Tibial nerve (tissue), 4 donors: ENCODE results near the gene FAM151B. TPM values are rescaled to one million over a fixed set of nuclear protein-coding genes. Genes with fewer than 3 reads are reported as not detected.
A peak's percentile ranks its signal among the peaks of the same experiment; 100 is the strongest.

Source experiments
- DNase-seq, 2 donors: peaks; one replicate each; pipeline ENCODE4 v3.0.0-alpha.2; 2019; ENCODE audit warnings: low spot score in 2 of 2
- H3K27ac ChIP-seq, 4 donors: fragments of 200-600 bp; sonication (generic) in 3 of 4; one replicate each; pipeline ENCODE4 v1.5.1; 2017 to 2019; ENCODE audit warnings: mild to moderate bottlenecking in 1 of 4
- H3K27me3 ChIP-seq, 2 donors: fragments of 200-600 bp; sonication (generic) in 1 of 2; one replicate each; pipeline versions ENCODE4 v1.5.1 to v1.6.0; 2017 to 2019
- H3K36me3 ChIP-seq, 3 donors: fragments of 200-600 bp; sonication (generic); one replicate each; pipeline ENCODE4 v1.5.1; 2018 to 2019
- H3K4me1 ChIP-seq, 4 donors: fragments of 200-600 bp; sonication (generic) in 3 of 4; one replicate each; pipeline ENCODE4 v1.5.1; 2017 to 2019
- H3K4me3 ChIP-seq, 4 donors: fragments of 200-600 bp; sonication (generic) in 3 of 4; one replicate each; pipeline ENCODE4 v1.5.1; 2017 to 2019; ENCODE audit warnings: mild to moderate bottlenecking in 1 of 4, moderate library complexity in 1 of 4
- H3K9me3 ChIP-seq, 4 donors: fragments of 200-600 bp; sonication (generic) in 3 of 4; one replicate each; pipeline ENCODE4 v1.5.1; 2017 to 2019
- EP300 ChIP-seq, 2 donors: sonication (generic); formaldehyde crosslinking; IDR thresholded peaks; one replicate each; pipeline ENCODE4 v1.6.1; 2017; ENCODE audit warnings: antibody characterized with exemption in 2 of 2, mild to moderate bottlenecking in 1 of 2
- POLR2A ChIP-seq, 2 donors: fragments of 450-650 bp; IDR thresholded peaks; one replicate each; pipeline ENCODE4 v1.6.1; 2017; ENCODE audit warnings: antibody characterized with exemption in 2 of 2, mild to moderate bottlenecking in 2 of 2, moderate library complexity in 2 of 2
- WGBS, 2 donors: methylation state at CpG; one replicate each; pipeline ENCODE4 v1.1.5; 2018; 5-methylcytosine and 5-hydroxymethylcytosine counted together
- total RNA-seq, 4 donors: library from RNA; depleted of rRNA; stranded (reverse); fragments of >200 nt; gene quantifications; one replicate each; pipeline ENCODE4 v1.1.0, GENCODE V29; 2016
- TF ChIP-seq, protein P1 (sequence below), 5 experiments: fragments of 200-600 bp in 3 of 5; fragments of 450-650 bp in 2 of 5; sonication (generic) in 3 of 5; IDR thresholded peaks; one replicate each; pipeline ENCODE4 v1.5.1; 2016 to 2019; ENCODE audit warnings: antibody characterized with exemption in 5 of 5, mild to moderate bottlenecking in 3 of 5, moderate library complexity in 2 of 5

The FAM151B gene, protein sequence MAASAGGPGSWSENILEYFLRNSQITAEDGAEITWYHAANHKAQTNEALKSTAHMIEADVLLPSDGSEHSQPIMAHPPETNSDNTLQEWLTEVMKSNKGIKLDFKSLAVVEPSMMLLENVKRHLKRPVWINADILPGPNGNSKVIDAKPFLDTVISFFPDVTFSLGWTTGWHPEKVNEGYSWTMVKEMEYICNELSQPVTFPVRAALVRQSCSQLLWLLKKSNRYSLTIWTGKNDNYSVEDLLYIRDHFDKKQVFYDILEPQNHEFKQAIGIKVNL
- 1 to 10 TPM in 3 of 4 donors, under 1 TPM in 1; 0.90 to 6.1 (median 3.1) TPM for total RNA-seq

DNA sequence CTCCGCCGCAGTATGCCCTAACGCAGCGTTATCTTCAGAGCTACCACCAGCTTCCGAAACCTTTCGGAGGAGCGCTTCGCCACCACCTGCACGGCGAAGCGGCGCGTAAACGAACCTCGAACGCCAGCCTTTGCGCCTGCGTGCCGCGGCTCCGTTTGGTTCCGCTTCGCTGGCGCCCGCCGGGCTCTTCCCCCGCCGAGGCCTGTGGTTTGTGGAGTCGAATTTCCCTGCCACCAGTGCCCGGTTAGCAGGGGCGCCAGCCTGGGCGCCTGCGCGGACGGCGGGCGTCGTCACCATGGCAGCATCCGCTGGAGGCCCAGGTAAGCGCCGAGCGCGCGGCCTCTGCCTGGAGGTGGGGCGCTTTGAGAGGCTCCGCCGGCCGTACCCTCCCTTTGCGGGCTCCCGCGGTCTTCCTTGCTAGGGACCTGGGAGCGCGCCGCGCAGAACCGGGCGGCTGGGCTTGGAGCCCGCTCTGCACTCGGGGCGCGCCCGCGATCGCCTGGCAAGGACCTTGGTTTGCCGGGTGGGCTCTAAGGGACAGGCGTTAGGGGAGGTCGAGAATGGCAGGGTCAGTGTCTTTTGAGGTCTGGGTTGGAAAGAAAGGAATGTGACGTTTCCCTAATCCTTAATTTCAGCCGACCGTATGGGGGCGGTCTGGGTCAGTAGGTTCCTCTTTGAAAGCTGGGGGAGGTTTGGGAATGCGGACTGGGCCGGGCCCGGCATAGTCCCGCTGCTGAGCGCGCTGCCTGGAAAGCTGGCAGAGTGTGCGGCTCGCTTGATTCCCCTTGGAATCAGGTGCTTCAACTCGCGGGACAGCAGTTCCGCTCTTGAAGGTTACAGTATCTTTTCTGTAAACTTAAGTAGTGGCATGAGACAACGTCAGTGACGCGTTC is at the start of gene FAM151B:
TSS of gene FAM151B (plus strand) at position 272 of the 893 bp plus-strand sequence. CDS start at position 296, 24 bp downstream.
- peak; percentile 29 to 33 for DNase-seq
- H3K4me1 ChIP-seq = peaks cover 0 to 15% (median 1%) of the 10 kb centered on the region in 4 donors
- peaks cover 0 to 17% (median 0%) of the 10 kb centered on the region in 3 donors for H3K36me3 ChIP-seq
- peak within 1 kb of the TSS in 3 of 4 donors; percentile 37 to 80 (median 57) for H3K27ac ChIP-seq
- 0 to 1% methylated on average over 46 to 78 of the region's 85 CpGs for WGBS, 2 donors
- no peaks in the 10 kb centered on the region for H3K27me3 ChIP-seq
- H3K9me3 ChIP-seq = peaks cover 0 to 11% (median 4%) of the 10 kb centered on the region in 4 donors
- peak; percentile 9 to 54 for TF ChIP-seq EP300 (IDR thresholded peaks at IDR 0.05)
- TF ChIP-seq, protein P1, sequence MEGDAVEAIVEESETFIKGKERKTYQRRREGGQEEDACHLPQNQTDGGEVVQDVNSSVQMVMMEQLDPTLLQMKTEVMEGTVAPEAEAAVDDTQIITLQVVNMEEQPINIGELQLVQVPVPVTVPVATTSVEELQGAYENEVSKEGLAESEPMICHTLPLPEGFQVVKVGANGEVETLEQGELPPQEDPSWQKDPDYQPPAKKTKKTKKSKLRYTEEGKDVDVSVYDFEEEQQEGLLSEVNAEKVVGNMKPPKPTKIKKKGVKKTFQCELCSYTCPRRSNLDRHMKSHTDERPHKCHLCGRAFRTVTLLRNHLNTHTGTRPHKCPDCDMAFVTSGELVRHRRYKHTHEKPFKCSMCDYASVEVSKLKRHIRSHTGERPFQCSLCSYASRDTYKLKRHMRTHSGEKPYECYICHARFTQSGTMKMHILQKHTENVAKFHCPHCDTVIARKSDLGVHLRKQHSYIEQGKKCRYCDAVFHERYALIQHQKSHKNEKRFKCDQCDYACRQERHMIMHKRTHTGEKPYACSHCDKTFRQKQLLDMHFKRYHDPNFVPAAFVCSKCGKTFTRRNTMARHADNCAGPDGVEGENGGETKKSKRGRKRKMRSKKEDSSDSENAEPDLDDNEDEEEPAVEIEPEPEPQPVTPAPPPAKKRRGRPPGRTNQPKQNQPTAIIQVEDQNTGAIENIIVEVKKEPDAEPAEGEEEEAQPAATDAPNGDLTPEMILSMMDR (IDR thresholded peaks at IDR 0.05) = peak in 1 of 5 experiments; percentile 7
- TF ChIP-seq POLR2A (IDR thresholded peaks at IDR 0.05) = peak in 1 of 2 donors; percentile 15
- H3K4me3 ChIP-seq = peak within 1 kb of the TSS; percentile 47 to 74 (median 65)

DNA sequence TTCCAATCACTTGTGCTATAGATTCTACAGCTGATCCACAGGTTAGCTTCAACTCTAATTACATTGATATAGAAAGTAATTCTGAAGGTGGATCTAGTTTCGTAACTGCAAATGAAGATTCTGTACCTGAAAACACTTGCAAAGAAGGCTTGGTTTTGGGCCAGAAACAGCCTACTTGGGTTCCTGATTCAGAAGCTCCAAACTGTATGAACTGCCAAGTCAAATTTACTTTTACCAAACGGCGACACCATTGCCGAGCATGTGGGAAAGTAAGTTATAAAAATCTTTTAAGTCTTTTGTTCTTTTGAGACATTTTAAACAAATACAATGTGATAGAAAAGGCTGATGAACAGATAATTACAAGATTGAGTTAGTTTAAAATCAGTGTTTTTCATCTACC is 49.2 kb upstream of the FAM151B start:
- TF ChIP-seq POLR2A (IDR thresholded peaks at IDR 0.05) (no peak), EP300 (IDR thresholded peaks at IDR 0.05) (no peak)
- TF ChIP-seq, protein P1 (IDR thresholded peaks at IDR 0.05) = no peak
- 93 to 98% methylated on average over 4 of the region's 4 CpGs for WGBS, 2 donors
- H3K4me1 ChIP-seq = no peaks in the 10 kb centered on the region
- H3K27me3 ChIP-seq = no peaks in the 10 kb centered on the region
- no peak for DNase-seq
- no peaks in the 10 kb centered on the region for H3K9me3 ChIP-seq
- H3K27ac ChIP-seq = no peak overlapping the region
- H3K36me3 ChIP-seq = peaks cover 0 to 74% (median 5%) of the 10 kb centered on the region in 3 donors
- no peak overlapping the region for H3K4me3 ChIP-seq

DNA sequence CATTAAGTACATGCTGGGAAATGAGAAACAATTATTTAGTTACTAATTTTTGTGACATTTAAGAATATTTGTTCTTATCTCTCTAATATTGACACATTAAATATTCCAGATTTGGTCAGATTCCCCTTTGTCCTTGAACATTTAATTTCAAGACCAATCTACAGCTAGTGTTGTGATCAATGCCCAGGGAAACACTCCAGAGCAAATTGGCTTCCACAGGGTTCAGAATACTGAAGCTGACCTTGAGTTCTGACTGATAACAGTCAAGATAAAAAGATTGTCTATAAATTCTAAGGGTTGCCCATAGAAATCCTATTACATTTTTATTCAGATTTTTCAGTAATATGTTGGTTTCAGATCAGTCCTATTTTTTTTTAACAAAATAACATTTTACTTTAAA is 48.7 kb upstream of the FAM151B start:
- DNase-seq = no peak
- Histone ChIP-seq H3K36me3 (peaks cover 0 to 76% (median 5%) of the 10 kb centered on the region in 3 donors), H3K27me3 (no peaks in the 10 kb centered on the region), H3K4me1 (no peaks in the 10 kb centered on the region), H3K27ac (no peak overlapping the region), H3K9me3 (no peaks in the 10 kb centered on the region), H3K4me3 (no peak overlapping the region)
- TF ChIP-seq POLR2A (IDR thresholded peaks at IDR 0.05) (no peak), EP300 (IDR thresholded peaks at IDR 0.05) (no peak)
- TF ChIP-seq, protein P1 (IDR thresholded peaks at IDR 0.05) = no peak

DNA sequence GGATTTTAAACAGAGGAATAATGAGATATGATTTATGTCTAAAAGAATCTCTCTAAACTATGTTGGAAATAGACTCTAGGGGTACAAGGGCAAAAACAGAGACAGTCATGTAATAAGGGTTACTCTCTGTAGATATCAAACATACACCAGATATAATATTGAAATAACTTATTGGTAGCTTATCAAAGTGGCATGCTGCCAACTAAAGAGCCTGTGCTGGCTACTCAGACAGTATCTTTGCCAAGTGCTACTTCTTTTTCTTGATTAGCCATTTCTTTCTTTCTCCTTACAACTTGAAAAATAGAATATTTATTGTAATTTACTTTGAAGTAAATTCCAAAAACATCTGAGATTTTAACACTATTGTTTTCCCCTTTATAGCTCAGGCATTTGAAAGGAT is 45.2 kb upstream of the FAM151B start:
- peaks cover 0 to 75% (median 5%) of the 10 kb centered on the region in 3 donors for H3K36me3 ChIP-seq
- TF ChIP-seq, protein P1 (IDR thresholded peaks at IDR 0.05) = no peak
- TF ChIP-seq EP300 (IDR thresholded peaks at IDR 0.05) (no peak), POLR2A (IDR thresholded peaks at IDR 0.05) (no peak)
- no peak overlapping the region for H3K27ac ChIP-seq
- H3K4me3 ChIP-seq = no peak overlapping the region
- no peaks in the 10 kb centered on the region for H3K4me1 ChIP-seq
- no peak for DNase-seq
- no peaks in the 10 kb centered on the region for H3K27me3 ChIP-seq
- no peaks in the 10 kb centered on the region for H3K9me3 ChIP-seq

DNA sequence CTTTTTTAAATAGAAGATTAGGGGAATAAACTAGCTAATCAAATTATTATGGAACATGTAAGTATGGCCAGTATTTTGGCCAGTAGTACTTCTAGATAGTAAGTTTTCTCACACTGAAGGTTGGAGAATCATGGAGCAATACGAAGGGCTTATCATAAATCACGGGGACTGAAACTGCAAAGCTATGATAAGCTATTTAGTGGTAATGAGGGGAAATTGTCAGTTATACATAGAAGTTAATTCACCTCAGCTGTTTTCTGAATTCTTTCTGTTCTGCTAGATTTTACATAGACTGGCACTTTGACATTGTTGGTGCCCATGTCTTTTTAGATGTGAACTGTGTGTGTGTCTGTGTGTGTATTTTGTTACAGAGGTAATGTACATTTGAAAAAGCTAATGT is 34.5 kb upstream of the FAM151B start:
- Histone ChIP-seq H3K36me3 (peaks cover 0 to 86% (median 0%) of the 10 kb centered on the region in 3 donors), H3K4me3 (no peak overlapping the region), H3K9me3 (no peaks in the 10 kb centered on the region), H3K27ac (no peak overlapping the region), H3K4me1 (no peaks in the 10 kb centered on the region), H3K27me3 (no peaks in the 10 kb centered on the region)
- WGBS, 2 donors = 91 to 96% methylated on average over 2 of the region's 2 CpGs
- TF ChIP-seq POLR2A (IDR thresholded peaks at IDR 0.05) = no peak
- TF ChIP-seq, protein P1 (IDR thresholded peaks at IDR 0.05) = no peak
- DNase-seq = no peak
